A673 (cell line): ENCODE data around the gene OR8A1. TPM values are rescaled to one million over a fixed set of nuclear protein-coding genes. Genes with fewer than 3 reads are reported as not detected.

Experiments
- BruUV-seq: library from RNA; stranded (reverse); fragments of 400-500 nt; replicated peaks from 2 replicates; lab custom pipeline; 2021; lab: Mats Ljungman, UMichigan
- CTCF ChIA-PET: fragments of 300-600 bp; sonication (Branson Sonifier 250); formaldehyde crosslinking; loops from one replicate; lab custom pipeline; 2022; ENCODE audit warnings: antibody characterized with exemption; lab: Charles Lee
- POLR2A ChIA-PET: fragments of 300-600 bp; sonication (Branson Sonifier 250); formaldehyde crosslinking; loops from one replicate; lab custom pipeline; 2022; ENCODE audit warnings: antibody characterized with exemption; ENCODE audit not compliant: low non-redundant PET; lab: Charles Lee
- DNase-seq: peaks from one replicate; pipeline ENCODE4 v3.0.0-alpha.2; 2015; ENCODE audit warnings: low spot score
- H3K27ac ChIP-seq: fragments of 200-600 bp; sonication (generic); 2 replicates; pipeline ENCODE4 v1.5.1; 2016; ENCODE audit warnings: mixed run types, low read depth, mild to moderate bottlenecking, mixed read lengths, antibody characterized with exemption, low read length; ENCODE audit not compliant: poor library complexity, severe bottlenecking
- H3K27me3 ChIP-seq: fragments of 200-600 bp; sonication (generic); replicated peaks from 2 replicates; pipeline ENCODE4 v1.6.1; 2017; ENCODE audit warnings: mixed run types, low read depth, mild to moderate bottlenecking, mixed read lengths, antibody characterized with exemption, low read length; ENCODE audit not compliant: insufficient read depth, poor library complexity
- H3K36me3 ChIP-seq: fragments of 200-600 bp; sonication (generic); 2 replicates; pipeline ENCODE4 v1.6.1; 2016; ENCODE audit warnings: mixed run types, mild to moderate bottlenecking, mixed read lengths, antibody characterized with exemption, low read length; ENCODE audit not compliant: insufficient read depth, poor library complexity, severe bottlenecking
- H3K4me1 ChIP-seq: fragments of 200-600 bp; sonication (generic); 2 replicates; pipeline ENCODE4 v1.6.1; 2017; ENCODE audit warnings: mixed run types, mild to moderate bottlenecking, mixed read lengths, antibody characterized with exemption, low read length; ENCODE audit not compliant: insufficient read depth, poor library complexity, severe bottlenecking
- H3K4me3 ChIP-seq: fragments of 200-600 bp; sonication (generic); 2 replicates; pipeline ENCODE4 v1.5.1; 2016; ENCODE audit warnings: low read depth, mixed run types, mild to moderate bottlenecking, mixed read lengths, low read length; ENCODE audit not compliant: poor library complexity, severe bottlenecking
- H3K9me3 ChIP-seq: fragments of 200-600 bp; sonication (generic); 2 replicates; pipeline ENCODE4 v1.6.1; 2016; ENCODE audit warnings: mixed run types, low read depth, mild to moderate bottlenecking, mixed read lengths, antibody characterized with exemption, low read length; ENCODE audit not compliant: poor library complexity, severe bottlenecking
- EZH2 ChIP-seq: fragments of 200-600 bp; sonication (generic); IDR thresholded peaks from 2 replicates; pipeline ENCODE4 v1.6.1; 2017; ENCODE audit warnings: borderline replicate concordance, low read depth, mild to moderate bottlenecking, mixed read lengths, antibody characterized with exemption, low read length; ENCODE audit not compliant: poor library complexity, severe bottlenecking
- intact Hi-C: fragments of 100-400 bp; cut with micrococcal nuclease; formaldehyde crosslinking; loops from one replicate; pipeline ENCODE4 v1.10.0; 2022; ENCODE audit not compliant: unreplicated experiment
- total RNA-seq: library from RNA; stranded (reverse); gene quantifications from 2 replicates; pipeline ENCODE4 v1.2.3, GENCODE V29; 2021
- TF ChIP-seq, protein P1 (sequence below): fragments of 300-800, 200-600 bp; sonication (generic); conservative IDR thresholded peaks from 2 replicates; pipeline ENCODE4 v1.5.1; 2017; ENCODE audit warnings: low read depth, mild to moderate bottlenecking, antibody characterized with exemption, low read length, moderate library complexity, mixed read lengths

The OR8A1 gene
- total RNA-seq, 1 experiment from 2014 or later, result not detected

DNA sequence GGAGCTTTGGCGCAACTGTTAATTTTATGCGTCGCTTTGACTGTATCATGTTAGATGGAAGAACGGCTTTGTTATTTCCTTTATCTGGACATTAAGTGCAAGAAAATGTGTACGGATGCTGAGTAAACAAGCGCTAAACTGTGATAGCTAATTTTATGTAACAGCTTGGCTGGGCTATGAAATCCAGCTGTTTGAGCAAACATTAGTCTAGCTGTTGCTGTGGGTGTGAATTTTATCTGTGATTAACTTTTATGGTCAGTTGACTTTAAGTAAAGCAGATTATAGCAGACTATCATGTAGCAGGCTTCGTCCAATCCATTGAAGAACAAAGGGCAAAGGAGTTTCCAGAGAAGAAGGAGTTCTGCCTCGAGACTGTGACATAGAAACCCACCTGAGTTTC lies 14.0 kb downstream of the OR8A1 start:
- H3K4me3 ChIP-seq, result no peak overlapping the region
- TF ChIP-seq, protein P1, sequence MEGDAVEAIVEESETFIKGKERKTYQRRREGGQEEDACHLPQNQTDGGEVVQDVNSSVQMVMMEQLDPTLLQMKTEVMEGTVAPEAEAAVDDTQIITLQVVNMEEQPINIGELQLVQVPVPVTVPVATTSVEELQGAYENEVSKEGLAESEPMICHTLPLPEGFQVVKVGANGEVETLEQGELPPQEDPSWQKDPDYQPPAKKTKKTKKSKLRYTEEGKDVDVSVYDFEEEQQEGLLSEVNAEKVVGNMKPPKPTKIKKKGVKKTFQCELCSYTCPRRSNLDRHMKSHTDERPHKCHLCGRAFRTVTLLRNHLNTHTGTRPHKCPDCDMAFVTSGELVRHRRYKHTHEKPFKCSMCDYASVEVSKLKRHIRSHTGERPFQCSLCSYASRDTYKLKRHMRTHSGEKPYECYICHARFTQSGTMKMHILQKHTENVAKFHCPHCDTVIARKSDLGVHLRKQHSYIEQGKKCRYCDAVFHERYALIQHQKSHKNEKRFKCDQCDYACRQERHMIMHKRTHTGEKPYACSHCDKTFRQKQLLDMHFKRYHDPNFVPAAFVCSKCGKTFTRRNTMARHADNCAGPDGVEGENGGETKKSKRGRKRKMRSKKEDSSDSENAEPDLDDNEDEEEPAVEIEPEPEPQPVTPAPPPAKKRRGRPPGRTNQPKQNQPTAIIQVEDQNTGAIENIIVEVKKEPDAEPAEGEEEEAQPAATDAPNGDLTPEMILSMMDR, result no peak
- H3K36me3 ChIP-seq, result no peaks in the 10 kb centered on the region
- intact Hi-C loops, result no loop called here
- no peak for DNase-seq
- H3K4me1 ChIP-seq, result no peaks in the 10 kb centered on the region
- no peak overlapping the region for H3K27ac ChIP-seq
- no peaks in the 10 kb centered on the region for H3K9me3 ChIP-seq
- ChIA-PET POLR2A (no interaction called here), CTCF (no interaction called here)
- BruUV-seq, result no TSS peak
- H3K27me3 ChIP-seq, result no peaks in the 10 kb centered on the region

DNA sequence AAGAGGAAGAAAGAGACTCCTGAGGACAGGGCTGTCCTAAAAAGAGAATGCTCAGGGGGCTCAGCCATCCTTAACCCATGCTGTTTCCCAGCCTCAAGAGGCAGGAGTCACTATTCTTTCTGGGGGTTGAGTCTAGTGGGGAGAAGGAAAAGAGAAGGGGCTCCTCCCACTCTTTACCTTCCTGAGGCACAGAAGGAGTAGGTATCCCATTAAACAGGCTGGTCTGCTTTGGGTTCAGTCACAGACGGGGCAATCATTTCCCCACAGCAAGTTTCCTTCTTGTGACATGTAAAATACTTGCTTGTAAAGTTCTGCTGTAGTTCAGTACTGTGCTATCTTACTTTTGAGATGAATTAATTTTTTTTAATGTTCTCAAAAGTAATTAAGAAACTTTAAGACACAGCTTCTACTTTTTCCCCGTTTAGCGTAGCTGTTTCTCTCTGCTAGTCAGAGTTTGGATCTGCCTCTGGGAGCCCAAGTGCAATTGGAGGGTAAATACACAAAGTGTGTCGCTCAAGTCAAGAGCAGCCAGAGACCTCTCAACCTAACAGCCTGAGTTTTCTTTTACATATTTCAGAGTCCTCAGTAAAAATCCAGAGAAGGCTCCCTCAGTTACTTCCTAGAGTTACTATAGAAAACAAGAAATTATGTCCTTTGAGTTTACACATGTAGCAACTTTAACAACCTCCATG lies 15.0 kb downstream of the OR8A1 start:
- H3K4me1 ChIP-seq, result no peaks in the 10 kb centered on the region
- H3K4me3 ChIP-seq, result no peak overlapping the region
- DNase-seq, result no peak
- no TSS peak for BruUV-seq
- ChIA-PET CTCF (interaction anchor here (0.7 kb wide), 1 partner anchor 26 kb away, joined by 3 read pairs; no protein-coding TSS in a partner anchor), POLR2A (no interaction called here)
- TF ChIP-seq, protein P1, result no peak
- TF ChIP-seq EZH2, result no peak
- H3K9me3 ChIP-seq, result no peaks in the 10 kb centered on the region
- H3K27ac ChIP-seq, result no peak overlapping the region
- H3K27me3 ChIP-seq, result no peaks in the 10 kb centered on the region
- intact Hi-C loops, result no loop called here
- H3K36me3 ChIP-seq, result no peaks in the 10 kb centered on the region

DNA sequence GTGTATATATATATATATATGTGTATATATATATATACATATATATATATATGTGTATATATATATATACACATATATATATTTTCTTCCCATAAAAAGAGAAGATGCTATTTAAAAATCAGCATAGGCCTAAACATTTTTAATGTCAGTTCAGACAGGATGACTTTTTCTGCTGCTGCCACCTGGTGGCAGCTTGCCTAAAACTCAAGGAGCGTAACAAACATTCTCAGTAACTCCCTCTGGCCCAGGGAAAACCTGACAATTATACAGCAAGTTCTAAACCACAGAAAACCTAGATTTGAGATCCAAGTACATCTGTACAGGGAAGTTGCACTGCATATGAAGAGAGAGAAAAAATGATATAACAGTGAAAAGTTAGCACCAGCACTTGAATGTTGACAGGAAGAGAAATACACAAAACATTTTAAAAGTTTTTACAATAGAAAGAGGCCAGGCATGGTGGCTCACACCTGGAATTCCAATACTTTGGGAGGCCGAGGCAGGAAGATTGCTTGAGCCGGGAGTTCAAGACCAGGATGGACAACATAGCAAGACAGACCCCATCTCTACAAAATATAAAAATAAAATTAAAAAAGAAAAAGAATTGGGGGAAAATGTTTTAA lies 16.6 kb downstream of the OR8A1 start:
- Histone ChIP-seq H3K27me3 (no peaks in the 10 kb centered on the region), H3K4me3 (no peak overlapping the region), H3K36me3 (no peaks in the 10 kb centered on the region), H3K4me1 (no peaks in the 10 kb centered on the region), H3K27ac (no peak overlapping the region), H3K9me3 (no peaks in the 10 kb centered on the region)
- no TSS peak for BruUV-seq
- POLR2A ChIA-PET, result no interaction called here
- CTCF ChIA-PET, result no interaction called here
- TF ChIP-seq EZH2, result no peak
- TF ChIP-seq, protein P1, result peak; percentile 75
- intact Hi-C loops, result loop anchor here (1.0 to 2.0 kb wide), 2 partner anchors 171 to 516 kb away; no protein-coding TSS in a partner anchor
- peak; percentile 81 for DNase-seq
